NCI-H446 treated with DMSO at 0.1 percent for 48 hours (cell line): ENCODE measurements around the gene PPY.
"Not testable (repeated sequence)": the region's sequence is repeated elsewhere in the genome, so short reads cannot be mapped to it uniquely, and the experiment has no call there.

ENCODE experiments used
- DNase-seq: peaks from one replicate; lab custom pipeline; 2025; lab: John Stamatoyannopoulos, UW

The PPY gene

GRCh38 chr17:43931062-43931571 lies 11.2 kb downstream of the PPY start:
- DNase-seq = no peak

DNA sequence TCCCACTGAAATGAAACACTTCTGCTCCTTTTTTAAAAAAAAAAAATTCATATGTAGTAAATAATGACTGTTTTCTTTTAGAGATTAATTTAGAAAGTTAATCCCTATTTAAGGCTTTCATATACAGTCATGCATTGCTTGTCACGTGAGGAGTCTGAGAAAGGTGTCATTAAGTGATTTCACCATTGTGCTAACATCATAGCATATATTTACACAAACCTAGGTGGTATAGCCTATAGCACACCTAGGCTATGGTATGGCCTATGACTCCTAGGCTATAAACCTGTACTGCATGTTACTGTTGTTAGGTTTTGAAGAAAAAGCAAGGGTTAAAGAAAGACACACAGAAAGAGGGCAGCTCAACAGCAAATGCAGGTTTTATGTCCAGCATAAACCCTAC lies 13.7 kb downstream of the PPY start:
- DNase-seq = no peak

DNA sequence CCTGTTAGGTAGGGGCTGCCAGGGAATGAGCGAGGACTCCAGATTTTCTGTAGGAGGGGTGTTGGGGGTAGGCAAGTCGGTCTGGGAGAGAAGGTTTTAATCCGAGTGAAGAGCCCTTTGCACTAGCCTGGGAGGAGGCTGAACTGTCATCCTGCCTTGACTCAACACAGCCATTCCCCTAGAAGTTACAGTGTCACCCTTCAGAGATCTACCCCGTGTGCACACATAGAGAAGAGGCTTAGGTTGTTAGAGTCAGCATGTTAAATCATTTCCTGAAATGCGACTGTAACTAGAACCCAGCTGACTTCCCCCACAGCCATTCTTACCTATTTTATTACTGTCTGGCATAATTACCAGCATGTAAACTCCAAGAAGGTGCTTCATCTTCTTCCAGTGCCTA lies 14.3 kb downstream of the PPY start:
- not testable (repeated sequence) for DNase-seq

DNA sequence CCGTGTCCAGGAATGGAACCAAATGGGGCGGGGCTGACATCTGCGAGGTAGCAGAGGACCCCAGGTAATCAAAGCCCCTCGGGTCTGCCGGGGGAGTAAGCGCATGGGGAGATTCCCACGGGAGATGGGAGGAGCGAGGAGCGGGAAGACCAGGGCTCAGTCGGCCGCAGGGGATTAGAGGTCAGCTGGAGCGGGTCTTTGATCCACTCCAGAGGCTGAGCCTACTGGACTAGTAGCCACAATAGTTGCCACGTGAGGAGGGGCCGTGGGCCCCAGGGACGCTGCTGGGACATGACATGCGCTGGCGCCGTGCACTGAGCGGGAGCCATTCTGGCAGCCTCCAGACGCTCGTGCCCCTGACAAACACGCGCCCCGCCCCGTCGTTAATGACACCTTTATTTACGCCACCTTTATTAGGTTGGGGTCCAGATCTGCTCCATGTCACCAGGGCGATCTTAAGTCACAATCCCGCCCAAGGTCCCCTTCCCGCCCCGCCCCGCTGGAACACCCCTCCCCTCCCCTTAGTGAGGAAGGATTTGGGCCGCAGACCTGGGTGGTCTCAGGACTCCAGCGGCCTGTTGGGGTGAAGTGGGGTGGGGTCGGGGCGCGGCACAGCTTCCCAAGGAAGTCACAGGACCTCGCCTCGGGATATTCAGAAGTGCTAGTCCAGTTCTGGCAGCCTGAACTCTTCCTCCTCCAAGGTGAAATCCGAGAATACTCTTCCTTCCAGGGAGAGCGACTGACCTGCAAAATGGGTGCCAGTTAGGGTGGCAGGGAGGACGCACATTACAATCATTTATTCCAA lies 15.0 kb downstream of the PPY start:
- no peak for DNase-seq

GRCh38 chr17:43924558-43924957 lies 17.7 kb downstream of the PPY start:
- DNase-seq = no peak

DNA sequence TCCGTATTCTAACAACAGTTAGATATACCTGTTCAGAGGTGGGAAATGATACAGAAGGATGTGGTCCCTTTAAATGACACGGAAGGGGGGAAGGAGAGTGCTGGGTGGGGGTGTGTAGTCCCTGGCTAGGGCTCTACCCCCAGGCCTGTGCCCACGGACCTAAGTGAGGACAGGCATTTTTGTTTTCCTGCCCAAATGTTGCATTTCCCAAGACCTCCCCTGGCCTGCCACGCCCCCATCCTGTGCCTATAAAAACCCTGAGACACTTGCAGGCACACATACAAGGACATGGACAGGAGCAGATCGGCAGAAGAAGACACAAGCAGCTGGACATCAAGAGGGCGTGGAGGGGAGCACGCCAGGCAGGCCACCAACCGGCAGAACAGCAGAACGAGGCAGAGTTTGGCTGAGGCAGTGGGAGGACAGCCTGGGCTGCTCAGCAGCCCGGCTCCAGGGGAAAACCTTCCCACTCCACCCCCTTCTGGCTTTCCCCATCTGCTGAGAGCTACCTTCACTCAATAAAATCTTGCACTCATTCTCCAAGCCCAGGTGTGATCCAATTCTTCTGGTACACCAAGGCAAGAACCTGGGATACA lies 21.7 kb downstream of the PPY start:
- no peak for DNase-seq

- DNase-seq = no peak
These were observed 24.3 kb downstream of the PPY start for GRCh38 chr17:43918026-43918389.

DNA sequence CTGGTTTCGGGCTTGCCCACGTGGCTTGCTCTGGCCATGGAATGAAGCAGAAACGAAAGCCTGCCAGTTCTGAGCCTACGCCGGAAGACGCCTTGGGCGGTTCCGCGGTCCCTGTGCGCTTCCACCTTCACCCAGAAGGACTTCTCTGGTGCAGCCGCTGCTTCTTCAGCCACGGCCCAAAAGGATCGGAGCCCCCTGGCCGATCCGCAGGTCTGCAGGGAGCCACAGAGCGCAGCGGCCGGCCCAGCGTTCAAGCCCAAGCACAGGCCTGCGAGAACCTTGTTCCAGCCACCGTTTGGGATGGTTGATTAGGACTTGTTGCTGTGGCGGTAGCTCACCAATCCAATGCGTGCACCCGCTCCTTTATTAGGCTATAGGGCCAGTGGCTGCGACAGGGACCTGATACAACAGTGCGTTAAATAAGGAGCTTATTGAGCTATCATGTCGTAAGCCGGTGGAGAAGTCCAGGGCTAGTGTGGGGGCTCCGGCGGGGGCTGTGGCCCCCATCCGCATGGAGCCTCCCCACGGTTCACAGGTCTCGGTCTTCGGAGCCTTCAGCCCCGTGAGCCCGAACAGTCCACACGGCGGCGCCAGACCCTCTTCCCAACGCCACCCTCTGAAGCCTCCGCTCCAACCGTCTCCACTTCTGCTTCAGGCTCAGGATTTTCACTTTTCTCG lies 24.8 kb downstream of the PPY start:
- DNase-seq = no peak

DNA sequence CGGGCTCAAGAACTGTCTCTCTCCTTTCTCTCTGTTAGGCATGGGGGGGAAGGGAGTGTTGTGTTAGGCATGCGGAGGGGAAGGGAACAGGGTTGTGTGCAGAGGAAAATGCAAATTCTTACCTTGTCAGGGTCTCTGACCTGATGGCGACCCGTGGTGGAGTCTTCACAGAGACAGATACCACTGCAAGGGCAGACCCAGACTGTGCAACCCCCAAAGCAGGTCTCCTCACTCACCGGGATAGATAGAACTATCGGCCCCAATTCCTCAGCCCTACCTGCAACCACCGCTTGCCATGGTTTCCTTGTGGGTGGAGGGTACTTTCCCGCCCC lies 25.3 kb downstream of the PPY start:
- no peak for DNase-seq

DNA sequence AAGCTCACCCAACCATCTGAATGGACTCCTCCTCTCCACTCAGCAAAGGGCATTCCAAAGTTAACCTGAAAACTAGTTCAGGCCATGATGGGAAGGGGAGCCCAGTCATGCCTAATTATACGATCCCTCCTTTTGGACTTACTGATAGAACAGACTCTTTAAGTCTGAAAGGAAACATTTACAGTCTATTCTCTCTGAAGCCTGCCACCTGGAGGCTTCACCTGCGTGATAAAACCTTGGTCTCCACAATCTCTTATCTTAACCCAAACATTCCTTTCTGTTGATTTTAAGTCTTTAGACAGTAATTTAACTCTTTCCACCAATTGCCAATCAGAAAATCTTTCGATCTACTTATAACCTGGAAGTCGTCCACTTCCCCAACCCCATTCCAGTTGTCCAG lies 25.9 kb downstream of the PPY start:
- DNase-seq = no peak

DNA sequence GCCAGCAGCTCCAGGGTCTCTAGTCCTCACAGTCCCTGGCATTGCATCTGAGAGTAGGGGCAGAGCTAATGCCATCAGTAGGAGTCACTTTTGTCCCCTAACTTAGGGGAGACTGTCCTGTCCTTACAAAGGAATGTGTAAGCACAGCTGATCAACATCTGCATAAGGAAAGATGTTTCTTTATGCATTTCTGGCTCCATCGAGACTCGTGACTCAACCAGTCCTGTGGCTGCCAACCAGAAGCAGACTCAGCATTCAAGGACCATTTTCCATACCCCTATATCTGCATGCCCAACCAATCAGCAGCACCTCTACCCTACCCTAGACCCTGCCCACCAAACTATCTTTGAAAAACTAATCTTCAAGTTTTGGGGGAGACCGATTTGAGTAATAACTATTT lies 26.7 kb downstream of the PPY start:
- DNase-seq = no peak

- DNase-seq = no peak
These were observed 27.8 kb downstream of the PPY start for GRCh38 chr17:43914451-43914850.

- DNase-seq = no peak
These were observed 28.7 kb downstream of the PPY start for GRCh38 chr17:43913584-43913983.

DNA sequence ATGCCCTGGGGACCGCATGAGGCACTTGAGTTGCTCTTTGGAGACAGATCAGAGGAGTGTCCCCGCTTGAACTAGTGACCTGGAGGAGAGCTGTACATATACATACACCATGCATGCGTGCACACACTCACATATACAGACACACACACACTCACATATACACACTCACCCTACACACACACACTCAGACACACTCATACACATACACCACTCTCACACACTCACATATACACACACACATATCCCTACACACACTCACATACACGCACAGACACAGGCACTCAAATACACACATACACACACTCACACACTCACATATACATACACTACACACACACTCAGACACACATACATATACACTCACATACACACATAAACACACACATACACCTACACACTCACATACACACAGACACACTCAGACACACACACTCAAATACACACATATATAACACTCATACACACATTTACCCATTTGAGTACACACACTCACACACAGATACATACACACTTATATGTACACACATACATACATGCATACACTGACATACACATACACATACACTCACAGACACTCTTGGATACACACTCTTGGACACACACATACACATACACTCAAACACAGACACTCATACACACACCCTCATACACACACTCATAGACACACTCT lies 29.5 kb downstream of the PPY start:
- no peak for DNase-seq

- no peak for DNase-seq
These were observed 30.4 kb downstream of the PPY start for GRCh38 chr17:43911904-43912303.

DNA sequence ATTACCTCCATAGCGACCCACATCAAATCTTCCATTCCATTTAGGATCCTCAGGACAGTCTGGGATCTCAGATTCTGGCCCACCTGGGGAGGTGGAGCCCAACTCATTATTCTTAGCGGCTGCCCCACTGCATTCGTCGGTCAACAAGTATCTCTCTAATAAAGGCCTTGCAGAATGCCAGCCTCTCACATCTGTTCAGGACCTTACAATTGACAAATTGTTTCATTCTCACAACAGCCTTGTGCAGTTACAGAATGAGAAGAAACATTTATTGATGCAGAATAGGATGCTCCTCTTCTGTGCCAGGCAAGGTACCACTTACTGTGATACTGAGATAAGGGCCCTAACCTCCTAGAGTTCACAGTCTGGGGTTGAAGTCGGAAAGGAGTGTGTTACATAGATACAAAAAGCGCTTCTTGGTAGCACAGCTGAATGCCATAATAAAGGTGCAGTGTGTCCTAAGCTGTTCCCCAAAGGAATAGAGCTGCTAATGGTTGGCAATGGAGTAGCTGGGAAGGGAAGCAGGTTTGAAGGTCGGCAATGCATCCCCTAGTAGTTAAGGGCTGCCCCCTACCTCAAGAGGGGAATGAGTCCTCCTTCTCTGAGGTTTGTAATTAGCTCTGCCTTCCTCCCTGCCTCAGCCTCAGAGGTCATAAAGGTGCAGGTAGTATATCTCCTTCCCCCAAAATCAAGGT lies 32.6 kb downstream of the PPY start:
- DNase-seq = no peak

GRCh38 chr17:43907998-43908721 lies 34.1 kb downstream of the PPY start:
- peak; percentile 7 for DNase-seq

- peak; percentile 40 for DNase-seq
These were observed 34.8 kb downstream of the PPY start, which contains the start of gene MPP2 for GRCh38 chr17:43907425-43907981. Gene MPP2 (minus strand): TSS chr17:43907536. CDS start chr17:43904460, 3,076 bp downstream.

DNA sequence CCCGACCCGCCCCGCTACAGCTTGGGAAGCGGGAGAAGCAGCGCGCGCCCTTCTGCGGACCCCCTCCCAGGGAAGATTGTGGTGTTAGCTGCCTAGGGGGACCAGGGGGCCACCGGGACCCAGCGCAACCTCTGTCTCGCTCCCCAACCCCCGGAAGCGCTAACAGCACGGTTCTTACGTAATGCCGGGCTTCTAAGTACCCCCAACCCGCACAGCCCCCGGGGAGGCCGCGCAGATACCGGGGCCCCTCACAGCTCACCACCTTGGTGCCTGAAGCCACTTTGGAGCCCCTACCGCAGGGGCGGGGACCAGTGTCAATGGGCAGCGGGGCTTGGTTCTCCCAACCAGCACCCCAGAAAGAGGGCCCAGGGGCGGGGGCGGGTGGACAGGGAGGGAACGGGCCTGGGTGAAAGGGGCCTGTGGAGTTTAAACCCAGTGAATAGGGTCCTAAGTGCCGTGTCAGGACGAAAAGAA lies 35.3 kb downstream of the PPY start:
- no peak for DNase-seq

- DNase-seq = no peak
These were observed 36.1 kb downstream of the PPY start for GRCh38 chr17:43905985-43906852.
